GM18907 (cell line): Measurements from ENCODE around the gene FSD1.
"Not testable (repeated sequence)": the region's sequence is repeated elsewhere in the genome, so short reads cannot be mapped to it uniquely, and the experiment has no call there.

Source experiments
- ATAC-seq: cut with Tn5 transposase; IDR thresholded peaks from one replicate; pipeline ENCODE4 v1.9.1; 2021; ENCODE audit warnings: mild to moderate bottlenecking, moderate library complexity; ENCODE audit not compliant: unreplicated experiment

The FSD1 gene

GRCh38 chr19:4284176-4284958 lies 20.0 kb upstream of the FSD1 start:
- ATAC-seq = no peak

- no peak for ATAC-seq
Observed at GRCh38 chr19:4284974-4285373, 19.4 kb upstream of the FSD1 start.

- not testable (repeated sequence) for ATAC-seq
Observed at GRCh38 chr19:4286141-4286540, 18.3 kb upstream of the FSD1 start.

DNA sequence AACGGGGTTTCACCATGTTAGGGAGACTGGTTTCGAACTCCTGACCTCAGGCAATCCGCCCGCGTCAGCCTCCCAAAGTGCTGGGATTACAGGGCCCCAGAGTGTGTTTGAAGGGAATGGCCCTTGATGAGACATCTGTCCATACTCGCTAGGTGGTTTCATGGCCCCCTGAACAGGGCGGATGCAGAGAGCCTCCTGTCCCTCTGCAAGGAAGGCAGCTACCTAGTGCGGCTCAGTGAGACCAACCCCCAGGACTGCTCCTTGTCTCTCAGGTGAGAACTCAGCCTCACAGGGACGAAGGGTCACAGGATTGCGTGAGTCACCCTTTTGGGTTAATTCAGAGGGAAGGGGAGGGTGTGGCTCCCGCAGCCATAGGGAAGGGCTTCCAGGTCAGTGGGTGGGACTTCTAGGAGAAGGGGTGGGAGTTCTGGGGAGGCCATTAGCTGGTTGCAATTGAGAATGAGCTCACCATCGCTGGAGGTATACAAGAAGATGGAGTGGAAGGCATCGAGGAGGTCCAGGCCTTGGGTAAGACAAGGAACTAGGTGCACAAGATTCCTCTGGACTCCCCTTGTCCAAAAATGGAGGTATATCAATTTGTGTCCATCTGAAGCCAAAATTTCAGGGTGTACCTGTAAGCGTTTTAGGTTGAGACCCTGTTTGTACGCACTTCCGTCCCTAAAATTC lies 16.2 kb upstream of the FSD1 start:
- ATAC-seq = no peak

DNA sequence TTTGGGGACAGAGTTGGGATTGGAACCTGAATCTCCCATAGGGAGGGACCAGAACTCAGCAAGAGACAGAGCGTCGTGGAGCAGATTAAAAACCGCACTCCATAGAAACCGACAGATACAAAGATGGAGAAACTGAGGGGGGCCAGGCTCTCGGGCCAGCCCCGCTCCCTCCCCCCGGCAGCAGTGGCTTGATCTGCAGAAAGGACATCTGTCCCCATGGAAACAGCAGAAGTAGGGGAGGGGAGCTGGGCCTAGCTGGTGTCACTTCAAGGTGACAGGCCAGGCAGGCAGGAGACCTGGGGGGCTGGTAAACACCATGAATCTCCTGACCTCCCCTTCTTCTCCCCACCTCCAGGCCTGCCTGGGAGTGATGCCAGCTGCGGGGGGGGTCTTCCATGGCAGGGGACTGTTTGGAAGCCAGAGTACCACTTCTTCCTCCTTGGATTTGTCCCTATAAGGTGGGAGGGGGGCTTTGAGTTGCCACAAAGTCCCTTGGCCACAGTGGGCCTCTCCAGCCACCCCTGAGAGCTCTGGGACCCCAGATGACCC lies 13.1 kb upstream of the FSD1 start:
- ATAC-seq = no peak

- no peak for ATAC-seq
Observed at GRCh38 chr19:4292515-4292914, 11.9 kb upstream of the FSD1 start.

GRCh38 chr19:4294389-4294788 lies 10.0 kb upstream of the FSD1 start:
- no peak for ATAC-seq

DNA sequence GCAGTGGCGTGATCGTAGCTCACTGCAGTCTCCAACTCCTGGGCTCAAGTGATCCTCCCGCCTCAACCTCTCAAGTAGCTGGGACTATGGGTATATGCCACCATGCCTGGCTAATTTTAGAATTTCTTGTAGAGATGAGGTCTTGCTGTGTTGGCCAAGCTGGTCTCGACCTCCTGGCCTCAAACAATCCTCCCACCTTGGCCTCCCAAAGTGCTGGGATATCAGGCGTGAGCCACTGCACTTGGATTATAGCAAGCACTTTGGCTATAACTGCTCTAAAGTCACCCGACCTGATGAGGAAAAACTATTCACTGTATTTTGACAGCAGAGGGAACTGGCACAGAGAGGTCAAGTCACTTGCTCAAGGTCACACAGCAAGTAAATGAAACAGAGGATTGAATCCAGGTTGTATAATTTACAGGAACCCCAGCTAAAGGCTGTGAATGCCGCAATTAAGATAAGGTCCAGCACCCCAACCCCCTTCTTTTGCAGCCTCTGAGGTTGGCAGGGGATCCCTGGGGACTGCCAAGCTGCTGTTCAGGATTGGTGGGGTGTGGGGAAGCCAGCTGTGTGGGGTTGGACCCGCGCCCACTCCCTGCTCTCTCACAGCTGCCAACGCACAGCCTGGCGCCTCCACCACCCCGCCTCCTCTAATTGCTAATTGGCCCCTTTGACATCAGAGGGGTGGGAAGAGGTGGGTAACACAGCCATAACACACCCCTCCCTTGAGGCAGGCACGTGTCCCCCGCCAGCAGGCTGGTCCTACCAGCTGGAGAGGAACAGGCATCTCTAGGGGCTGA lies 8.2 kb upstream of the FSD1 start:
- ATAC-seq = no peak

DNA sequence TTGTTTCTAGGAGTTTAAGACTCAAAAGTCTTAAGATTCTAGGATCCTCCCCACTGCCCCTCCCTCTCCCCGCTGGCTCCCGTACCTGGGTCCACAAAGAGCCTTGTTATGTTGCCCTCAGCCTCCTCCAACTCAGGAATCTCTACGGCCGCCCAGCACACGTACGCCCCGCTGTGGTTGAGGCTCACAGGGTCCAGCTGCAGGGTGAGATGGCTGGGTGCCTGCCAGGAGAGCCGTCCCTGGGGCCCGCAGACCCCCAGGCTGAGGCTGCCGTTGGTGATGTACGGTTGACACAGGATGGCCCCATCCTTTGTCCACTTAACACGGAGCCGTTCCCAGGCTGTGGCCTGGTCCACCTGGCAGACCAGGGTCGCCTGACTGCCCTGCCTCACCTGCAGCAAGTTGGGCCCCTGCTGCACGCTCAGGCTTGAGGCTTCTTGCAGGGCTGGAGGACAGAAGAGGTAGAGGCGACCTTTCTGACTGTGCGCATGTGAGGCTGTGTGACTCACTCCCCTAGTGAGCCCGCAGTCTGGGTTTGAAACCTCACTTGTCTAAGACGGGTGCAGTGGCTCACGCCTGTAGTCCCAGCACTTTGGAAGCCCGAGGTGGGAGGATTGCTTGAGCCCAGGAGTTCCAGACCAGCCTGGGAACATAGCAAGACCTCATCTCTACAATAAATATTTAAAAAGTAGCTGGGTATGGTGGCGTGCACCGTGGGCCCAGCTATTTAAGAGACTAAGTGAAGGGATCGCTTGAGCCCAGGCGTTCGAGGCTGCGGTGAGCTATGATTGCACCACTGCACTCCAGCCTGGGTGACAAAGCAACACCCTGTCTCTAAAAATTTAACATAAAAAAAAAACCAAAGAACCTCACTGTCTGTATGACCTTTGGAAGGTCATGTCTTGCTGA lies 6.2 kb upstream of the FSD1 start:
- no peak for ATAC-seq

GRCh38 chr19:4298810-4299550 lies 5.4 kb upstream of the FSD1 start:
- no peak for ATAC-seq

DNA sequence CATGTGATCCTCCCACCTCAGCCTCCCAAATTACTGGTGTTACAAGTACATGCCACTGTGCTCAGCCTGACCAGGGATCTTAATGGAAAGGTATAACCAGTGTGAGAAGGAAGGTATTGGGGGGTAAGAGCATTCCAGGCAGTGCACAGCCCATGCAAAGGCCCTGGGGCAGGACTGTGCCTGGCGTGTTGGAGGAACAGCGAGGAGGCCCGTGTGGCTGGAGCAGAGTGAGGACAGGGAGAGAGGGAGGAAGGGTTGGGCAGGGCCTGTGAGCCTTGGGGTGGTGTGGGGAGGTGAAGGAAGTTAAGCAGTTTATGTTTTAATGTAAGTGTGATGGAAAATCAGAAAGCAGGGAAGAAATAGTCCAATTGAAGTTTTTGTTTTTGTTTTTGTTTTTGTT lies 3.8 kb upstream of the FSD1 start:
- ATAC-seq = no peak

DNA sequence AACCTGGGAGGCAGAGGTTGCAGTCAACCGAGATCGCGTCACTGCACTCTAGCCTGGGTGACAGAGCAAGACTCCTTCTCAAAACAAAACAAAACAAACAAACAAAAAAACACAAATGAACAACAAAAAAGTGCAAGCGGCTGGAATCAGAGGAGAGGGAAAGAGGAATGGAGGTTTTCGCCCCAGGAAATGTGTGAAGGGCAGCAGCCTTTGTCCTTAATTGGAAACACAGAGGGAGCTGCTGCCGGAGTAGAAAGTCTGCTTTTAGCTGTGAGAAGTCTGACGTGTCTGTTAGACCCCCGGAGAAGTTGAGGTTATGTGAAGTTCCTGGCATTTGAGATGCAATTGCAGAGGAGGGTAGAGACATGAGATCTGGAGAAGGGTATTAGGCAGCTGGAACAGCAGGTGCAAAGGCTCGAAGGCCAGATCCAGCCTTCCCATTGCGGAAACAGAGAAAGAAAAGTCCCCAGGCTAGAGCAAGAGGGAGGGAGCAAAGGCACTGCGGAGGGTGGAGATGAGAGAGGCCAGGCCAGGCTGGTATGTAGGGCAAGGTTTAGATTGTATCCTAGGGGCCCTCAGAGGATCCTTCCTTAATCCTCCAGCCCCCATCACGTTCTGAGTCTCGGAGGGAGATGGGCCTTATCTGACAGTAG lies 2.7 kb upstream of the FSD1 start:
- no peak for ATAC-seq

DNA sequence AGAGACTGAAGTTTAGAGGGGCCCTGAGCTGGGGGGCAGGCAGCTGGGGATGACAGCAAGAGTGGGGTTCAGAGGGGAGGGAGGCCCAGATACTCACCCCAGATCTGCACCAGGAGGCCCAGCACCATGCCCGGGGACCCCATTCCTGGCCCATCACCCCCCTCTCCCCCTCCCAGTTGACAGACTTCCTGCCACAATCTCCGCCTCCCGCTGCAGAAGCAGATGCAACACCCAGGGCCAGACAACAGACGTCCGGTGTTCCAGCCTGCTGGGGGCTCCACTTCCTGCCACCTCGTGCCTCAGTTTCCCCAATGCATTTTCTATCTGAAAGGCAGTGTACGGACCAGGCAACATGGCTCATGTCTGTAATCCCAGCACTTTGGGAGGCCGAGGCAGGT lies 2.2 kb upstream of the FSD1 start, which contains the start of gene TMIGD2:
TSS of gene TMIGD2 (minus strand) at position 147 of the 398 bp plus-strand sequence. CDS start at position 143, 4 bp downstream.
- no peak for ATAC-seq

GRCh38 chr19:4303819-4304537 lies 420 bp upstream of the FSD1 start:
- no peak for ATAC-seq

DNA sequence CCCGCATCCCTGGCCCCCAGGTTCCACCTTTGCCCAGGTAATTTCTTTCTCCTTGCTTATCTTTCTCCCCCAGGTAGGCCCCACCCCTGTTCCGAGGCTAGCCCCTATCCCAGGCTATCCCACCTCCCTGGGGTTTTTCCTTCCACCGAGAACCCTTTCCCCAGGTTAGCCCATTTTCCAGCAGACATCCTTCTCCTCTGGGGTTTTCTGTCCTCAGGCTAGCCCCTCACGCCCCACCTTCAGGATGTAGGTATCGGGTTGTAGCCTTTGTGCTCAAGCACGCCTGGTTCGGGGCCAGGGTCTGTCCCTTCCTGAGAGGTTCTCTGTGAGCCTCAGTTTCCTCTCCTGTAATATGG lies 837 bp downstream of the FSD1 start:
- ATAC-seq = no peak

- ATAC-seq = no peak
Observed at GRCh38 chr19:4305659-4306058, 1.3 kb downstream of the FSD1 start.

DNA sequence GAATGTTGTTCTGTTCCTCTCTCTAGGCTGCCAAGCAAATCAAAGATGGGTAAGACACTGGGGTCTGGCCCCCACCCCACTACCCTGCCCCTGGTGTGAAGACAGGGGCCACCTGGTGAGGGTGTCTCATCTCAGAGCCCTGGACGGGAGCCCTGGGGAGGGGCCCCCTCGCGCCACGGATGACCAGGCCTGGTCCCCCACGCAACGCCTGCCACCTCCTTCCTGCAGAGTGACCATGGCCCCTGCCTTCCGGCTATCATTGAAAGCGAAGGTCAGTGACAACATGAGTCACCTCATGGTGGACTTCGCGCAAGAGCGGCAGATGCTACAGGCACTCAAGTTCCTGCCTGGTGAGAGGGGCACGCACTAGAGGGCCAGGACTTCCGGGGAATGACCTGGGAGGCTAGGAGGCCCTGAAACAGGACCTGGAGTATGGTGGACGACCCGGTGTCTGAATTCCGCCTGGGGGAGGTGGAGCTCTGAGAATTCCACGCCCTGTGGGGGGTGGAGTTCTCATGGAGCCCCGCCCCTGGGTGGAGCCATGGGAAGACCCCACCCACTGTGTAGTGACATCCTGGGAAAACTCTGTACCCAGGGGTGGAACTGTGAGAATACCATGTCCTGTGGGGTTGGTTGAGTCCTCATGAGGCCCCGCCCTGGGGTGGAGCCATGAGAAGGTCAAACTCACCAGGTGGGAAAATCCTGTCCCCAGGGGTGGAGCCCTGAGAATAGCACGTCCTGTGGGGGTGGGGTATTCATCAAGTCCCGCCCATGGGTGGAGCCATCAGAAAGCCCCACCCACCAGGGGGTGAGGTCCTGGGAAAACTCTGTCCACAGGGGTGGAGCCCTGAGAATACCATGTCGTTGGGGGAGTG lies 6.1 kb downstream of the FSD1 start:
- no peak for ATAC-seq
